Loucy (cell line): Measurements from ENCODE around the gene TMC5.

ENCODE experiments used
- H2AFZ ChIP-seq: fragments of 200-600 bp; sonication (generic); 2 replicates; pipeline ENCODE4 v1.6.0; 2016; ENCODE audit warnings: antibody characterized with exemption, mild to moderate bottlenecking, low read length, moderate library complexity
- H3F3A ChIP-seq: fragments of 200-600 bp; 2 replicates; pipeline ENCODE4 v1.6.0; 2016; ENCODE audit warnings: antibody characterized with exemption, low read depth, mild to moderate bottlenecking
- H3K27me3 ChIP-seq: fragments of 200-600 bp; sonication (generic); 2 replicates; pipeline ENCODE4 v1.6.1; 2014; ENCODE audit warnings: low read length, mild to moderate bottlenecking; ENCODE audit not compliant: insufficient read depth, poor library complexity, severe bottlenecking
- H3K36me3 ChIP-seq: fragments of 200-600 bp; sonication (generic); 2 replicates; pipeline ENCODE4 v1.6.1; 2016; ENCODE audit warnings: low read length; ENCODE audit not compliant: insufficient read depth
- H3K4me1 ChIP-seq: fragments of 200-600 bp; sonication (generic); 2 replicates; pipeline ENCODE4 v1.5.1; 2014; ENCODE audit warnings: low read length, mild to moderate bottlenecking; ENCODE audit not compliant: insufficient read depth, poor library complexity, severe bottlenecking
- H3K4me2 ChIP-seq: fragments of 200-600 bp; sonication (generic); 2 replicates; pipeline ENCODE4 v1.6.0; 2014; ENCODE audit warnings: antibody characterized with exemption, low read length, low read depth, mild to moderate bottlenecking; ENCODE audit not compliant: poor library complexity, severe bottlenecking
- H3K4me3 ChIP-seq: fragments of 200-600 bp; sonication (generic); 2 replicates; pipeline ENCODE4 v1.5.1; 2014; ENCODE audit warnings: low read length, mild to moderate bottlenecking, mixed read lengths; ENCODE audit not compliant: poor library complexity, severe bottlenecking
- H3K79me2 ChIP-seq: fragments of 200-600 bp; sonication (generic); 2 replicates; pipeline ENCODE4 v1.6.1; 2014; ENCODE audit warnings: low read length; ENCODE audit not compliant: insufficient read depth
- H3K9ac ChIP-seq: fragments of 200-600 bp; sonication (generic); 2 replicates; pipeline ENCODE4 v1.6.0; 2014; ENCODE audit warnings: mild to moderate bottlenecking, low read depth, low read length, moderate library complexity; ENCODE audit not compliant: poor library complexity, severe bottlenecking
- H3K9me2 ChIP-seq: fragments of 200-600 bp; sonication (generic); replicated peaks from 2 replicates; pipeline ENCODE4 v1.6.1; 2016; ENCODE audit warnings: low read depth, low read length, mixed read lengths
- H3K9me3 ChIP-seq: fragments of 200-600 bp; sonication (generic); 2 replicates; pipeline ENCODE4 v1.6.1; 2014; ENCODE audit warnings: mild to moderate bottlenecking, antibody characterized with exemption, low read length, low read depth; ENCODE audit not compliant: insufficient read depth
- H4K20me1 ChIP-seq: fragments of 200-600 bp; sonication (generic); 2 replicates; pipeline ENCODE4 v1.6.0; 2014; ENCODE audit warnings: antibody characterized with exemption, low read length, mild to moderate bottlenecking; ENCODE audit not compliant: insufficient read depth, poor library complexity, severe bottlenecking
- EZH2phosphoT487 ChIP-seq: fragments of 200-600 bp; IDR thresholded peaks from 2 replicates; pipeline ENCODE4 v1.6.1; 2018; ENCODE audit warnings: antibody characterized with exemption, mild to moderate bottlenecking, moderate library complexity, borderline replicate concordance
- TF ChIP-seq, protein P1 (sequence below): fragments of 200-600 bp; sonication (generic); conservative IDR thresholded peaks from 2 replicates; pipeline ENCODE4 v1.5.1; 2014; ENCODE audit warnings: mild to moderate bottlenecking, antibody characterized with exemption, low read length

Gene TMC5

DNA sequence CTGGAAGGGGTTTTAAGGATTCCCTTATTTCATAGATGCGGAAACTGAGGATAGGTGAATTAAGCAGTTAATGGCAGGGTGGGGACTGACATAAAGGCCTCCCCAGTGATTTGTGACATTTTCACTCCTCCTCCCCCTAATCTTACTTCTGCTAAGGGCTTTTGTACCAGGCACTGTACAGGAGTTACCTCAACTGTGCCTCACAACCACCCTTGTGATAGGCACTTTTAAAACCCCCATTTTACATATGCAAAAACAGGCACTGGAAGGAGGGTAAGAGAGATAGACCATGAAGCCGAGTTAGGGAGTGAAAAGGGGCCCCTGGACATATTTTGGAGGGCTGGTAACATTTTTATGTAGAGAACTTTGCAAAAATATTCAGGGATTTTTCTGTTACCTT, 105.1 kb downstream of the TMC5 start:
- no peak overlapping the region for H3K4me3 ChIP-seq
- TF ChIP-seq, protein P1, sequence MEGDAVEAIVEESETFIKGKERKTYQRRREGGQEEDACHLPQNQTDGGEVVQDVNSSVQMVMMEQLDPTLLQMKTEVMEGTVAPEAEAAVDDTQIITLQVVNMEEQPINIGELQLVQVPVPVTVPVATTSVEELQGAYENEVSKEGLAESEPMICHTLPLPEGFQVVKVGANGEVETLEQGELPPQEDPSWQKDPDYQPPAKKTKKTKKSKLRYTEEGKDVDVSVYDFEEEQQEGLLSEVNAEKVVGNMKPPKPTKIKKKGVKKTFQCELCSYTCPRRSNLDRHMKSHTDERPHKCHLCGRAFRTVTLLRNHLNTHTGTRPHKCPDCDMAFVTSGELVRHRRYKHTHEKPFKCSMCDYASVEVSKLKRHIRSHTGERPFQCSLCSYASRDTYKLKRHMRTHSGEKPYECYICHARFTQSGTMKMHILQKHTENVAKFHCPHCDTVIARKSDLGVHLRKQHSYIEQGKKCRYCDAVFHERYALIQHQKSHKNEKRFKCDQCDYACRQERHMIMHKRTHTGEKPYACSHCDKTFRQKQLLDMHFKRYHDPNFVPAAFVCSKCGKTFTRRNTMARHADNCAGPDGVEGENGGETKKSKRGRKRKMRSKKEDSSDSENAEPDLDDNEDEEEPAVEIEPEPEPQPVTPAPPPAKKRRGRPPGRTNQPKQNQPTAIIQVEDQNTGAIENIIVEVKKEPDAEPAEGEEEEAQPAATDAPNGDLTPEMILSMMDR, result no peak
- TF ChIP-seq EZH2phosphoT487, result no peak
- peaks cover 74% of the 10 kb centered on the region for H3K79me2 ChIP-seq
- peak overlapping the region; percentile 81 for H3K4me2 ChIP-seq
- no peaks in the 10 kb centered on the region for H3F3A ChIP-seq
- H3K9me2 ChIP-seq, result no peaks in the 10 kb centered on the region
- peaks cover 7% of the 10 kb centered on the region for H3K27me3 ChIP-seq
- H3K4me1 ChIP-seq, result peaks cover 53% of the 10 kb centered on the region
- H3K9me3 ChIP-seq, result no peaks in the 10 kb centered on the region
- H3K36me3 ChIP-seq, result no peaks in the 10 kb centered on the region
- no peak overlapping the region for H3K9ac ChIP-seq
- peak overlapping the region; percentile 60; the same call in 1 of the 2 replicates for H2AFZ ChIP-seq
- H4K20me1 ChIP-seq, result peaks cover 28% of the 10 kb centered on the region

DNA sequence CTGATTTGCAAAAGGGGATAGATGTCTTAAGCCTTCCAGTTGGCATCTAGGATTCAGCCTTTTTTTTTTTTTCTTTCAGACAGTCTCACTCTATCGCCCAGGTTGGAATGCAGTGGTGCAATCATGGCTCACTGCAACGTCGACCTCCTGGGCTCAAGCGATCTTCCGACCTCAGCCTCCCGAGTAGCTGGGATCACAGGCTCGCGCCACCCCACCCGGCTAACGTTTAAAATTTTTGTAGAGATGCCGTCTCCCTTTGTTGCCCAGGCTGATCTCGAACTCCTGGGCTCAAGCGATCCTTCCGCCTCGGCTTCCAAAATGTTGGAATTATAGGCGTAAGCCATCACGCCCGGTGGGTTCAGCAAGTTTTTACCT, 105.5 kb downstream of the TMC5 start:
- no peak overlapping the region for H3K4me3 ChIP-seq
- H3K27me3 ChIP-seq, result peaks cover 7% of the 10 kb centered on the region
- no peaks in the 10 kb centered on the region for H3K9me3 ChIP-seq
- no peaks in the 10 kb centered on the region for H3K9me2 ChIP-seq
- H4K20me1 ChIP-seq, result peaks cover 27% of the 10 kb centered on the region
- H3K36me3 ChIP-seq, result 0 out of 2 replicates have a peak, but pooled peaks cover 2% of the 10 kb centered on the region
- peaks cover 54% of the 10 kb centered on the region for H3K4me1 ChIP-seq
- H3K9ac ChIP-seq, result no peak overlapping the region
- no peak overlapping the region for H3K4me2 ChIP-seq
- H3F3A ChIP-seq, result no peaks in the 10 kb centered on the region
- peaks cover 74% of the 10 kb centered on the region for H3K79me2 ChIP-seq
- TF ChIP-seq, protein P1, result no peak
- H2AFZ ChIP-seq, result peak overlapping the region; percentile 42; the same call in 1 of the 2 replicates

DNA sequence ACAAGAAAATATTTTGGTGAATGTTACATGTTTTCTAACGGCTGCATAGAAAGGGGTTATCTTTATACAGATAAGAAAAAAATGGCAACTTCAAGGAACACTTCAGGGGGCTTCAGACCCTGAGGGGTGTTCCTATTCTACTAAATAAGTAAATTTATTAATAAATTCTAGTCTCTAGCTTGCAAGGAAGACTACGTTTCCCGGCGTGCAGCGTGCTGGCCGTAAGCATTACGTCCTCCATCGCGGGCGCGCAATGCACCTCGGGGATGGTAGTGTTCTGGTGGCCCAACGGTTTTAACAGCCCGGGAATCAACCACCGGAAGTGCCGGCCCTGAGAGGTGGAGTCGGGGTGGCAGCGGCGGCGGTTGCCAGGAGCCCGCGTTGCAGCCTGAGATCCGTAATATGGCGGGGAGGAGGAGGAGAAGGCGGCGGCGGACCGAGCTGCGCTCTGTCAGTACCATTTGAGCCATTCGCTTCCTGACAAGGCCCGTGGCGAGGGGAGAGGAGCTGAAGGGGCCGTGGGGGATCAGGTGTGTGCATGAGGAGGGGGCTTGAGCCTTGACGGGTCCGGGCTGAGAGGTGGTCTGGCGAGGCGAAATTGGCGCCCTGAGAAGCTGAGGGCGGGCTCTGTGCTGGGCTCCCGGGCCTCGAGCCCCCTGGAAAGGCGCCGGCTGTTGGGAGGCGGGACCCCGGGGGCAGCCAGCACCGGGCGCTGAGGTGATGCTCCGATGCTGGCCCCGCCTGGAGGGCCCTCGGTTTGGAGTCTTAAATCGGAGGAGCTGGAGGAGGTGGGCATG, 106.1 kb downstream of the TMC5 start, which contains the start of gene CCP110:
Gene CCP110 (plus strand): TSS at position 384 of the 797 bp plus-strand sequence. CDS start 3,940 bp downstream, outside the sequence.
- Histone ChIP-seq H3K9me2 (no peaks in the 10 kb centered on the region), H3K9me3 (no peaks in the 10 kb centered on the region), H3K9ac (peak within 1 kb of the TSS; percentile 95), H3K4me2 (peak within 1 kb of the TSS; percentile 96), H2AFZ (peak within 1 kb of the TSS; percentile 84), H3K79me2 (peaks cover 74% of the 10 kb centered on the region), H4K20me1 (peaks cover 22% of the 10 kb centered on the region), H3F3A (no peaks in the 10 kb centered on the region), H3K36me3 (peaks cover 7% of the 10 kb centered on the region; the same call in 1 of the 2 replicates), H3K4me3 (peak within 1 kb of the TSS; percentile 89), H3K27me3 (peaks cover 7% of the 10 kb centered on the region), H3K4me1 (peaks cover 54% of the 10 kb centered on the region)
- no peak for TF ChIP-seq EZH2phosphoT487
- TF ChIP-seq, protein P1, result no peak
